GM12891 (cell line): ENCODE results near the gene DLGAP1.

Source experiments
- POLR2A ChIP-seq: IDR thresholded peaks from 2 replicates; pipeline ENCODE4 v1.6.1; 2011; ENCODE audit warnings: low read depth, low read length, control low read depth
- POLR2AphosphoS5 ChIP-seq: IDR thresholded peaks from 2 replicates; pipeline ENCODE4 v1.6.1; 2011; ENCODE audit warnings: low read depth, low read length, control low read depth
- TAF1 ChIP-seq: IDR thresholded peaks from 2 replicates; pipeline ENCODE4 v1.6.1; 2011; ENCODE audit warnings: low read depth, low read length, control low read depth

GRCh38 chr18:3758531-3758930, 696.6 kb downstream of the DLGAP1 start:
- TF ChIP-seq TAF1: no peak
- TF ChIP-seq POLR2A: no peak
- TF ChIP-seq POLR2AphosphoS5: no peak
